ENCODE data around the gene MYO10.
A peak's percentile ranks its signal among the peaks of the same experiment; 100 is the strongest.

Gene MYO10

DNA sequence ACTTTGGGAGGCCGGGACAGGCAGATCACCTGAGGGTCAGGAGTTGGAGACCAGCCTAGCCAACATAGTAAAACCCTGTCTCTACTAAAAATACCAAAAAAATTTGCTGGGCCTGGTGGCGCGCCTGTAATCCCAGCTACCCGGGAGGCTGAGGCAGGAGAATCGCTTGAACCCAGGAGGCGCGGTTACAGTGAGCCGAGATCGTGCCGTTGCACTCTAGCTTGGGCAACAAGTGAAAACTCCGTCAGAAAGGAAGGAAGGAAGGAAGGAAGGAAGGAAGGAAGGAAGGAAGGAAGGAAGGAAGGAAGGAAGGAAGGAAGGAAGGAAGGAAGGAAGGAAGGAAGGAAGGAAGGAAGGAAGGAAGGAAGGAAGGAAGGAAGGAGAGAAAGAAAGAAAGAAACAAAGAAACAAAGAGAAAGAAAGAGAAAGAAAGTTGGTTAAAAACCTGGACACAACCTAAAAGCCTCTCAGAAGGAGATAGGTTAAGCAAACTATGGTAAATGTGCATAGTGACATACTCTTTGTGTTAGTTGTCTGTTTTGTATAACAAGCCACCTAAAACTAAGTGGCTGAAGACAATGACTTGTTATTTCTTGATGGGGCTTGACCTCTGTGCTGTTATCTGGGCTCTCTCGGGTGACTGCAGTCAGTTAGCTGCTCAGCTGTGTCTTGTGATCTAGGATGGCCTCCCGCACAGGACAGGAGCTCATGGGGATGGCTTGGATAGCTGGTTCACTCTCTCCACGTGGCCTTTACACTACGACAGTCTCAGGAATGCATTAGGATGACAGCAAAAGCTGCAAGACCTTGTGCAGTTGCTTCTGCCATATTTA lies 8.0 kb upstream of the MYO10 start:
- no peak for DNase-seq

DNA sequence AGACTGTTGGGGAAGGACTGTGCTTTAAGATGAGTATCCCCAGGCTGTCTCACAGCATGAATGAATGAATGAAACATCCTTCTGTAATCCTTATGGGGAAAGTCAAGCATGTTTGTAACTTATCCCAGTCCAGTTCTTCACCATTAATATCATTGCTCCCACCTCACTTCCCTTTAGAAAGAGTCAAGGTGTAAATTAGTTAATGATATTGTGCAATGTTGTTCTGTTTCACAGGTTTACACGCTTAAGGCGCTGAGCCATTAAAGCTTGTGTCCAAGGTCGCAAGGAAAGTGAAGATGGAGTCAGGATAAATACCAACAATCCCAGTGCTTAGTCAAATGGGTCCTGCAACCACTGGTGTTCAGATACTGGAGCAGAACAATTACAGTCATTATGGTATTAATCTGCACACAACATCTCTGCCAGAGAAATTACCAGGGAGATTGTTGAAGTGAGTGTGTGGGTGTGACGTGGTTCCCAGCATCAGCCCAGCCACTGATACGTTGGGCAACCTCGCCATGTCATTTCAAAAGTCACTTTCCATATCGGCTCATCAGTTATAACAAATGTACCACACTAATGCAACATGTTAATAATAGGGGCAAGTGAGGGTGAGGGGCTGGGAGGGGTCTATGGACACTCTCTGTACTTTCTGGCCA lies 1.5 kb upstream of the MYO10 start:
- DNase-seq: no peak

DNA sequence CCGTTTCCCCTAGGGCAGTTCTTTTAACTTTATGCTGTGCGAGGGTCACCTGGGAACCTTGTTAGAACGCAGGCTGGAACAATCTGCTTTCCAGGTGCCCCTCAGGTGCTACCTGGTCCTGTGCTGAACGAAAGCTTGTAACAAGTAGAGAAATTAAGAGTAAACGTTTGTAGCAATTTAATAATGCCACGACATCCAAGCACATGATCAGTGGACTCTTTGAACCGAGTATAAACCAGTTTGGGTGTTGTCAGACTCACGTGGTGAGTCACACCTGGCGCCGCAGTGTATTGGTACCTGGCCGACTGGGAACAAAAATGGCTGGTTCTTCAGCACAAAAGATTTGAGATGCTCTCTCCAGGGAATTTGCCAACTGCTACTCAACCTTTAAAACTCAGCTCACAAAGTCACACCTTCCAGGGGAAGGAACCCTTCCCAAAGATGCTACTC lies 926 bp upstream of the MYO10 start:
- no peak for DNase-seq

DNA sequence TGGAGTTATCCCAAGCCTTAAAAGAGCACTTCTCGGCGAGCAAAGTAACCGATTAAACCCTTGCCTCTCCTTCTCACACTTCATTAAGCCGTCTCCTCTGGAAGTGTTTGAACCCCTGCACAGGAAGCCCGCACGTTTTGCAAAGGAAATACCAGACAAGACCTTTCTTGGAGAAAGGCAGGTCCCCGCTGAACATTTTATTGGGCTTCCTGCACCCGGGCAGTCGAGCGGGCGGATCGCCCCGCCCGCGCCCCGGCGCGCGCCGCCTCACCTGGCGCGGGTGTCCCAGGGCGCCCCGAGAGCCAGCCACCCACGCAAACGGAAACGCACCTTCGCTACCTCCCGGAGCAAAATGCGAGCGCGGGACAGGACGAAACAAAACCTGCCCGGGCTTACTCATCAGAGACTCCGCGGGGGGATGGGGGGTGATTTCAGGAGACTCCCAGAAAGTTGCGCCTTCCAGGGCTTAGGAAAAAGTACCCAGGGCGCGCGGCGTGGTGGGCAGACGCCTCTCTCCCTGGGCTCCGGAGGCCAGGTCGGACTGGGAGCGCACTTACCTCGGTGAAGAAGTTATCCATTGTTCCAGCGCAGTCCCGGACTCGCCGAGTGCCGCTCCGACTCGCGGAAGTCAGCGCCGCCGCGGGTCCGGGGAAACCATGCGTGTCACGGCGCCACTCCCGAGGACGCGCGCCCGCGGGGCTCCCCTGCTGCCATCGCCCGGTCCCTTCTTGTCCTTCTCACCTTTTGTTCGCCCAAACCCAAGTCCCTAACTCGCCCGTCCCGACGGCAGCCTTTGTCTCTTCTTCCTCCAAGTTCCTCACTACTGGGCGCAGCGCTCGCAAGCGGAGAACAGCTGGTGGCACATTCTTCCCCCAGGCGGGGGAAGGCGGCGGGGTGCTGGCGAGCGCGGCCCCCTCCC lies 598 bp downstream of the MYO10 start:
- peak; percentile 13 for DNase-seq

DNA sequence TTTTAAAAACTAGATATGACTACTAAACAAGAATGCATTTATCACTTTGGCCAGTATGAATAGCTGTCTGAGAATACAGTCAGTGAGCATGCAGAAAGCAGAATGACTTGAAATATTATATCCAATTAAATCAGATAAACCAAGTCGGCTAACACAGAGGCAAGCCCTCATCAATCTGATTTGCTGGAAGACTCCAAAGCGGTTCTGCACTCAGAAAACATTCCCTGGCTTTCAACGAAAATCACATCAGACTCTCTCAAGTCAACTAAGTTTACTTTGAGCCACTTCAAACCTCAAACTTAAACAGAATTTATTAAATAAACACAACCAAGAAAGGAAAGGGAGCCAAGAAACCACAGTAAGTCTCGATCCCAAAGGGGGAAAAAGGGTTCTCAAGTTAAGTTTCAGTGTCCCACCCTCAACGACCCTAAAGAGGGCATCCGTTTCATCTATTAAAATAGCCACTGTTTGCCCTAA lies 1.4 kb downstream of the MYO10 start:
- DNase-seq: no peak

DNA sequence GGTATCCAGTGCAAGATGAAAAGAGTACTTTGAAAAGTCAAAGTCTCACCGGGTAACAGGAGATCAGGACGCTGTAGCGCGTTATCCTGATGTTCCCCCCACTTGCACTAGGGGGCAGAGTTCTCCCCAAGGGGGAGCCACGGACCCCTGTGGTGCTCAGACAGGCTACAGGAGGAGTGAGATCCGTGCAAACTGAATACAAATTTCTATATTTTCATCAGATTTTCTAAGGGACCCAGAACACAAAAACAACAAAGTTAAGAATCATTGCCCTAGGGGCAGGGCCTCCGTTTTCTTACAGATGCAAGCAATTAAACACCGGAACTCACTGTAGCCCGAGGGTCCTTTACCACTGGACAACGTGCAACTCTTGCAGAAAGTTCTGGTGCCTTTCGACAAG lies 2.0 kb downstream of the MYO10 start:
- no peak for DNase-seq

DNA sequence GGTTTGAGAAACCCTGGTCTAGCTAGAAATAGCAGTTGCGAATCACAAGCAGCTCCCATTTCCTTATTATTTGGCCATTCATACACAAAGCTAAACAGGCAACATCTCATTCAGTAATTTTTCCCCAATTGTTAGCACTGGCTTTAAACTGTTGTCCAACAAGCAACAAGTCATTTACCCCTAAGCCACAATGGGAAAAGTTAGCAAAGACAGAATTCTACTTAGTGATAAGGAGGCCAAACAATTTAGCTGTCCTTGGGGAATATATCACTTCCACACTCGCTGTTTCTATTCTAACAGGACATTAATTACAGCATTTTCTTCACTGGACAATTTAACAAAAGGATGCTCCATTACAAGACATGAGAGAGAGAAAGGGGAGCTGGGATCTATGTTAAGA lies 2.8 kb downstream of the MYO10 start:
- DNase-seq: no peak

DNA sequence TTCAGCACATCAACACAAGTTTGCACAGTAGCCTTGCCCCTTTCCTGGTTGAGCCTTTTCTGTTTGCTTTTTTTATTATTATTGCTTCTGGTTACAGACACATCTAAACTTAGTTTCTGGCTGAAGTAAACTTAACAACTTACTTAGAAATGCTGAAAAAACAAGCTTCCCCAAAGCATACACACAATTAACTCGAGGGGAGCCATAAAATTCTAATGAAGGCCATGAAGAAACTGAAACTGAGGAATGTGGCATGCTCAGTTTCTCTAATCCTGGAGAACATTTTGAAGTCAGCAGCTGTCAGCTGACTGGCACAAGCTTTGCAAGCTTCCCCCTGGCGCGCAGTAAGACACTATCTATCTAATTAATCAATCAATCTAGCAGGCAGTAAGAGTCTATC lies 3.7 kb downstream of the MYO10 start:
- DNase-seq: no peak

DNA sequence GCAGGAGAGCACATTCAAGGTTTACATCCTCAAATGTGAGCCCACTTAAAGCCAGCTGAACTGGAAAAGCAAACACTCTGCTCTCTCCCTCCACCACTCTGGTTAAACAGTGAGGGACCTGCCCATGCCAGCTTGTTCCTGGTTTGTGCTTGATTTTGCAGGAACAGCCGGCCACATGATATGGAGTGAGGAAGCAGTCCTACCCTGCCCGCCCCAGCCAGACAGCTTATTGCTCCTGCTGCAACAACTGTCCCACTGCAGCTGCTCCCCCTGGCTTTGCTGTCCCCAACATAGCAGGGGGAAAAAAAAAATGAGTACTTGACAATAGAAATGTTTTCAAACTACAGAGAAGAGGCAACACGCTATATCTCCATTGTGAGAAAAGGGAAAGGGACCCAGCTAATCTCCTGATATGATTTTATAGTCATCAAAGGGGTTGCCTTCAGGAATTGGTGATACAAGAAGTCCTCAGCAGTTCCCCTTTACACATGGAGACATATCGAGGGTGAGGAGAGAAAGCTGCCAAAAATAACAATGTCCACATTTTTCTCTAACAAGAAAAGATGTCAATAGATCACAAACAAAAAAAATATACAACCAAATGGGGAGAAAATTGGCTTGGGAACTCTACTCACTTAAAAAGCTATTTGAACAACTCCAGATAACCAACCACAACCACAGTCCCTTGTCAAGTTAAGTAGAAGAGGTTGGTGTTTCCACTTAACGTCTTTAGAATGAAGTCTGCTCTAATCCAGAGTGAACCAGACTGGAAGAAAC lies 4.6 kb downstream of the MYO10 start:
- no peak for DNase-seq

DNA sequence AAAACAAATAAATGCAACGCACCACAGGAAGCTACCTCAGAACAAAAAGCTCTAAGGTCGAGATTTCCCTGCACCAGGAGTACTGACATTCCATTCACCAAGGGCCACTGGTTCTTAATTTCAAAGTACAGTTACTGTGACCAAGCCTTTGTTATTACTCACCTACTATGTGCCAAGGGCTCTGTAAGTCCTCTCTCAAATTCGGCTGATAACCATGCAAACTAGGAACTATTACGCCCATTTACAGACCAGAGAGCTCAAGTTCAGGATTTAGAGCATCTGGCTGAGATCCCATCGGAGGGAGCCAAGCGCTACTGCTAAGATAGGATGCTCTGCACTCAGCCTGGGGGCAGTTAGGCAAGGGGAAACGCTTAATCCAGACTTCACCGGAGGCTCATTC lies 5.6 kb downstream of the MYO10 start:
- DNase-seq: no peak

DNA sequence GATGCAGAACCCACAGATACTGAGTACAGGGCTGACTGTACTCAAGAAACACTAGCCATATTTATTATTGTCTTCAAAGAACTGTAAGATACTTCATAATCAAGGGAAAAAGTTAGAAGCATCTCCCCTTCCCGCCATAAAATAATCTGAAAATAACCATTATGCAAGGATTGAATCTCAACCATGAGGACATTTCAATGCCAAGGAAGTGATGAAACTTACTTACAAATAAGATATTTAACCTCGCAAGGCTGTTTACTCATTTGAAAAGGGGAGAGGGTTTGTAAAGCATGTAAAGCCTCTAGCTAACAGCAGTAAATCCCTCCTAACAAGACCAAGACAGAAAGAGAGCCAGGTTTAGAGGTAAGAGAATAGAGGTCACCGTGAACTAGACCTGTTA lies 6.3 kb downstream of the MYO10 start:
- no peak for DNase-seq

DNA sequence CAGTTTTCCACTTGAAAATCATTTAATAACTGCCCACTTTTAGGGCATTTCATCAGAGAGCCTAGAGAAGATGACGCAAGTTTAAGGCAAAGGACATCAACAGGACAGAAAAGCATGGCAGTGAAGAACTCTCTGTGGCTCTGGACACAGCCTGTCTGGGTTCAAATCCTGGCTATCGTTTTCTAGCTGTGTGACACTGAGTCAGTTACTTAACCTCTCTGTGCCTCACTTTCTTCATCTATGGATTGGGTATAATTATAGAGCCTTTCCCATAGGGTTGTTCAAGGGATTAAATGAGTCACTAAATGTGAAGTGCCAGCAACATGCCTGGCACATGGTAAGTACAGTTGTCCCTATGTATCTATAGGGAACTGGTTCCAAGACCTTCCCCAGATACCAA lies 6.7 kb downstream of the MYO10 start:
- DNase-seq: no peak

DNA sequence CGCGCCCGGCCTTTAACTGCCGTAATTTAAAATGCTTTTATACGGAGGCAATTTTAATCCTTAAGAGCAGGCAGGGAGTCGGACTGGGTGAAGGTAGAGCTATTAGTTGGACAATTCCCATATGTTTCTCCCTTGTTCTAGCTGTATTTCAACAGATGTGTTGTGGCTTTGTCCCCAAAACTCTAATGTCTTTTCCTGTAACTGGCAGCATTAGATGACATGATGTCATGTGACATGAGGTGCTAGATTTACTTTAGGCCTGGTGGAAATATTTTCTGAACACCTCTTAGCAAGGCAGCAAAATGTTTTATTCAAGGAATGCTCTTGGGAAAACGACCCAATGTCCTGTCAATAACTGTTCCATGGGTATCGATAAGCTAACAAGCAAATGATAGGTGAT lies 8.5 kb downstream of the MYO10 start:
- no peak for DNase-seq

DNA sequence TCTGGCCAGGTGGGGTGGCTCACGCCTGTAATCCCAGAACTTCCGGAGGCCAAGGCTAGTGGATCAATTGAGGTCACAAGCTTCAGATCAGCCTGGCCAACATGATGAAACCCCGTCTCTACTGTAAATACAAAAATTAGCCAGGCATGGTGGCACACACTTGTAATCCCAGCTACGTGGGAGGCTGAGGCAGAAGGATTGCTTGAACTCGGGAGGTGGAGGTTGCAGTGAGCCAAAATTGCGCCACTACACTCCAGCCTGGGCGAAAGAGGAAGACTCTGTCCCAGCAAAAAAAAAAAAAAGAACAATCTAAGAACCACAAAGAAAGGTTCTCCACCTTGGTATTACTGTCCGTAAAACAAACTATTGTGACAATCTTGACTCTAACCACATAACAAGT lies 9.7 kb downstream of the MYO10 start:
- no peak for DNase-seq

DNA sequence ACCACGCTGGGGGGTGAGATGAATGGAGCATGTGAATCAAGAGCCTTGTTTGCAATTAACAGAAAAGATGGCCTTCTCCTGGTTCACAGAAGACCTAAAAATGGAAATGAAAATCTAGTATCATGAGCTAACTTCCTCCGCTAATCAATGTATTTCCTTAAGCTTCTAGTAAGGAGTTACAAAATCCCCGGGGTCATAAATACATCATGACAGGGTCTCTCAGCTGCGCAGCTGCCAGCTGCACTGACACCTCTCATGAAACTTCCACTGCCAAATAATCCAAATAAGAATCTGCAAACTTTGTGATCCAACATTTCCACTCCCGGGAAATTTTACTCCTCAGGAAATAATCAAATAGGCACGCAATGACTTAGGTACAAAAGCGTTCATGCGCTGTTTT lies 11.9 kb downstream of the MYO10 start:
- no peak for DNase-seq

DNA sequence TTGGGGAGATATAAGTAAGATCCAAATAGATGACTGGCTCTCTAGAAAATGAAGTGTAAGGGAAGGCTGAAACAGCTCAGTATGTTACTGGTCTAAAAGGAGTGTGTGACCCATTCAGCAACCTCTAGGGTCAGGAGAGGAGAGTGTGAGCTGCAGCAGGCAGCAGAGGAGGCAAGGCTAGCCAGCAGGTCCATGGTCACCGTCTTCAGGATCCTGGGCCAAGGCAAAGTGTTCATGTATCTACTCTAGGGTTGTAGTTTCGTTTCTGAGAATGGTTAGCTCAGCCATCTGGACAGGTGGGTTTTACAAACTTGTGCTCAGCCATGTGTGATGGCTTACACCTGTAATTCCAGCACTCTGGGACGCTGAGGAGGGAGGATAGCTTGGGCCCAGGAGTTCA lies 13.7 kb downstream of the MYO10 start:
- no peak for DNase-seq

DNA sequence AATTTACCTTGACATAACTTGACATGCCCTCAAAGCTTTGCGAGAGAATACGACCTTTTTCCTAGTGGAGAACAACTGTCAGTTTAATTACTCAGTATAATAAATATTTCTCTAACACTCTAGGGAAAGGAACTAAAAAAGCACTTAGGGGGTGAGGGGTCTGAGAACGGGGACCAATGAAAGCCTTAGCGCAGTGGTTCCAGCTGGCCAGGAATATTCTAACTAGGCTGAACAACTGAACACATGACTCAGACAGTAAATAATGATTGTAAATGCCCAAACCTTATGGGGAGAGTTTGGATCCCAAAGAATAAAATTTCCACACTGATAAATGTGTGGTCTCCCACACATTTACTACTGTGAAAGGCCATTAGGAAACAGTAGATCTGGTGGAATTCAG lies 14.9 kb downstream of the MYO10 start:
- DNase-seq: no peak

DNA sequence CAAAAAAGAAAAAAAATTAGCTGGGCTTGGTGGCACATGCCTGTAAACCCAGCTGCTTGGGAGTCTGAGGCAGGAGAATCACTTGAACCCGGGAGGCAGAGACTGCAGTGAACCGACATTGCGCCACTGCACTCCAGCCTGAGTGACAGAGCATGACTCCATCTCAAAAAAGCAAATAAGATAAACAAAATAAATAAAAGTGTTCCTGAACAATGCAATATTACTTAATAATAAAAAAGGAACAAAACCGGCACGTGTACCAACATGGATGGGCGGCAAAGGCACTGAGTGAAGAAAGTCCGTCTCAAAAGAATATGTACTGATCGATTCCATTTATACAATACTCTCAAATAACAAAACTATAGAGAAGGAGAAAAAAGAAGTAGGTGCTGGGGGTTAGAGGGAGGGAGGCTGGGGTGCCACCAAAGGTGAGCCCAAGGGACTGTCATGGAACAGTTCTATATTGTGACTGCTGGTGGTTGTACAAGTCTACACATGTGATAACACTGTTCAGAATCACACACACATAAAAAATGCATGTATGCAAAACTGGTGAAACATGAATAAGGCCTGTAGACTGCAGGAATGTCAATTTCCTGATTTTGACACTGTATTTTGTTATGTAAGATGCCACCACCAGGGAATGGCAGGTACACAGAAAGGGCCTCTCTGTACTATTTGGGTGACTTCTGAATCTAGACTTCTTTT lies 15.8 kb downstream of the MYO10 start:
- DNase-seq: no peak

DNA sequence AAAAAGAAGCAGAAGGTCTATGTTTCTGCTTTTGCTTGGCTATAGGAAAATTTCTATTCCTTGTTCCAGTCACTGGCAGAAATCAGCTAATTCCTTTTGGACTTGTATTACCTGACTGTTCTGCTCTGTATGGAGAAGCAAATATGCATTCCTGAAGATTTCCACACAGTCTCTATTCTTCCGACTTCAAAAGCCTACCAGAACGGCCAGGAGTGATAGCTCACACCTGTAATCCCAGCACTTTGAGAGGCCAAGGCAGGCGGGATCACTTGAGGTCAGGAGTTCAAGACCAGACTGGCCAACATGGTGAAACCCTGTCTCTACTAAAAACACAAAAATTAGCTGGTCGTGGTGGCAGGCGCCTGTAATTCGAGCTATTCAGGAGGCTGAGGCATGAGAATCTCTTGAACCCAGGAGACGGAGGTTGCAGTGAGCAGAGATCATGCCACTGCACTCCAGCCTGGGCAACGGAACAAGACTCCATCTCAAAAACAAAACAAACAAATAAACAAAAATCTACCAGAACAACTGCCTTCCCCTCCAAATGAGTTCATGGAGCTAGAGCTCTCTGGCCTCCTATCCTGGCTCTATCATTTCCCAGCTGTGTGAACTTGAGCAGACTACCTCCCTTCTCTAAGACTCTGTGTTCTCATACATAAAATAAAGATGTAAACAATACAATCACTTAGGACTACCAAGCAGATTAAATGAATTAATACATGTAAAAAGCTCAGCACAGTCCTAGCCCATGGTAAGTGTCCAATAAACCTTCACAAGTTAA lies 17.0 kb downstream of the MYO10 start:
- DNase-seq: no peak

DNA sequence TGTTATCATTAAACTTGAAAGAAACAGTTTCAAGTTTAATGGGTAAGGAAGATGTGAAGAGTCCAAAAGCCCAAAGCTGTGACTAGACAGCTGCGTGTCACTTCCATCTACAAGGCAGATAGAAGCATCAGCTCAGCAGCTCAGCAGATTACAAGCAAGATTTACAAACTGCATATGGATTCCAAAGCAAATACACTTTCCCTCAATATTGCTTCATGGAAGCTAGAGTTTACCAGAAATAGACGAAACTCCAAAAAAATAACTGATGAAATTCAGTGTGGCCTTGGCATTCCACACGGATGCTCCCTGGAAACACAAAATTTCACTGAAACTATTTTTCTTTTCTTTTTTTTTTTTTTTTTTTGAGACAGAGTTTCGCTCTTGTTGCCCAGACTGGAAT lies 17.9 kb downstream of the MYO10 start:
- no peak for DNase-seq

DNA sequence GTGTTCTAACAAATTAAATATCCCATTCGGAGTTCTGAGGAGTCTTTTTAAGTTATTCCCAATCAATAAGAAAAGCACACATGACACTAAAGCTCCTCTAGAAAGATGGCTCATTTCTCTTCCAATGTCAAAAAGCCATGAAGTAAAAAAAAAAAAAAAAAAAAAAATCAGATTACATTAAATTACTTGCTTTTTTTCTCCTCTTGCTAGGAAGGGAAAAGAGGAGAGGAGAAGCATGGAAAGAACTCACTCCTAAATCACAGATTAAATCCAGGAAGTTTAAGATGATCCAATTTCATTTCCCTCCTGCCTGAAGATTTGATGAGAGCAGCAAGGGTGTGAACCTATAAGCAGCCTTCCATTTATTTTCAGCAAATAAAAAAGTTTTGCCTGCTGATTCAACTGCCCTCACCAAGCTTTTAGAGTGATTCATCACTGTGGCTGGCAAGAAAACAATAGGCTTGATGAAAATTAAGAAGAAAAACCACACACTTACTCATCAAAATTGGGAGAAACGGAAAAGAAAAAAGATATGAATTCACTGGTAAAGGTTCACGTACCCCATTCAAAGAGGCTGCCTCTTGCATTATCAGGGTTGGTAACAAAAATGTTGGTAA lies 19.7 kb downstream of the MYO10 start:
- no peak for DNase-seq

Data from activated CD8-positive, alpha-beta memory T cell treated with anti-CD3 and anti-CD28 coated beads, Interleukin-2, amount 50 U/mL, for 4 hours (primary cell).